Measurements from ENCODE around the gene PRPS1L1. TPM values are rescaled to one million over a fixed set of nuclear protein-coding genes. Genes with fewer than 3 reads are reported as not detected.

Gene PRPS1L1
- total RNA-seq: not detected

DNA sequence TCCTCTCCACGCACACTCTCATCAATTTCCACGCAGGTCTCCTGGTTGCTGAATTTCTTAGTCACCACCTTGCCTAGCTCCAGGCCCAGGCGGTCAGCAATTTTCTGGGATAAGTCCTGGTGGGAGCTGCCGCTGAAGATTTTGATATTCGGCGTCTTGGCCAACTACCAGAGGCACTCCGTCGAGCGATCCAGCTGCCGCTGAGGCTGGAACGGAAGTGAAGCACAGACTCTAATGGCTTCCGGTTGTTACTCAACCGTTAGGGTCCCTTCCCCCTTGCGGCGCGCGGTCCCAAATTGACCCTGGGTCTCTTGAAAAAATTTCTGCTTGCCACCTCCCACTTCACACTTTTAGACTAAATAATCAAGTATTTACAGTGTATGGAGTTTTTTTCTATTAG lies at the start of gene PRPS1L1:
PRPS1L1 (minus strand) TSS at position 219 of the 400 bp plus-strand sequence.
- H3K4me1 ChIP-seq: no peaks in the 10 kb centered on the region
- DNase-seq (ENCODE audit: extremely low spot score): no peak
- 97% methylated on average over 17 of the region's 17 CpGs for WGBS
- intact Hi-C loops (cut with DNase I): no loop called here
- H3K27ac ChIP-seq (replicated peaks in 1 of 4): no peak within 1 kb of the TSS
- no peak within 1 kb of the TSS for H3K4me3 ChIP-seq
- no peaks in the 10 kb centered on the region for H3K9me3 ChIP-seq
- TF ChIP-seq EP300 (IDR thresholded peaks at IDR 0.05) (no peak), POLR2AphosphoS5 (IDR thresholded peaks at IDR 0.05) (no peak), CTCF (IDR thresholded peaks at IDR 0.05) (no peak), POLR2A (IDR thresholded peaks at IDR 0.05; ENCODE audit: low read depth) (no peak)
- H3K36me3 ChIP-seq: no peaks in the 10 kb centered on the region
- H3K27me3 ChIP-seq: no peaks in the 10 kb centered on the region

GRCh38 chr7:18076461-18076860 lies 48.8 kb upstream of the PRPS1L1 start:
- Histone ChIP-seq H3K4me1 (no peaks in the 10 kb centered on the region), H3K4me3 (no peak overlapping the region), H3K36me3 (no peaks in the 10 kb centered on the region), H3K9me3 (peaks cover 0 to 6% (median 0%) of the 10 kb centered on the region in 4 donors), H3K27me3 (no peaks in the 10 kb centered on the region), H3K27ac (replicated peaks in 1 of 4) (no peak overlapping the region)
- DNase-seq (ENCODE audit: extremely low spot score): no peak
- intact Hi-C loops (cut with DNase I): no loop called here
- TF ChIP-seq CTCF (IDR thresholded peaks at IDR 0.05): no peak
- no peak for TF ChIP-seq EP300 (IDR thresholded peaks at IDR 0.05)
- TF ChIP-seq POLR2AphosphoS5 (IDR thresholded peaks at IDR 0.05): no peak
- no peak for TF ChIP-seq POLR2A (IDR thresholded peaks at IDR 0.05; ENCODE audit: low read depth)
- 82% methylated on average over 1 of the region's 1 CpG for WGBS

GRCh38 chr7:18068745-18069144 lies 41.1 kb upstream of the PRPS1L1 start:
- H3K27ac ChIP-seq (replicated peaks in 1 of 4): no peak overlapping the region
- no peaks in the 10 kb centered on the region for H3K27me3 ChIP-seq
- no peaks in the 10 kb centered on the region for H3K9me3 ChIP-seq
- WGBS: 94% methylated on average over 3 of the region's 3 CpGs
- no peaks in the 10 kb centered on the region for H3K36me3 ChIP-seq
- H3K4me3 ChIP-seq: no peak overlapping the region
- TF ChIP-seq POLR2AphosphoS5 (IDR thresholded peaks at IDR 0.05) (no peak), EP300 (IDR thresholded peaks at IDR 0.05) (no peak), CTCF (IDR thresholded peaks at IDR 0.05) (no peak), POLR2A (IDR thresholded peaks at IDR 0.05; ENCODE audit: low read depth) (no peak)
- intact Hi-C loops (cut with DNase I): no loop called here
- H3K4me1 ChIP-seq: no peaks in the 10 kb centered on the region
- no peak for DNase-seq (ENCODE audit: extremely low spot score)

- Histone ChIP-seq H3K27me3 (no peaks in the 10 kb centered on the region), H3K36me3 (no peaks in the 10 kb centered on the region), H3K9me3 (no peaks in the 10 kb centered on the region), H3K27ac (replicated peaks in 1 of 4) (no peak overlapping the region), H3K4me1 (no peaks in the 10 kb centered on the region), H3K4me3 (no peak overlapping the region)
- intact Hi-C loops (cut with DNase I): loop anchor here (5.0 kb wide), 1 partner anchor 283 kb away; no protein-coding TSS in a partner anchor
- 88% methylated on average over 6 of the region's 6 CpGs for WGBS
- no peak for TF ChIP-seq POLR2A (IDR thresholded peaks at IDR 0.05; ENCODE audit: low read depth)
- no peak for TF ChIP-seq POLR2AphosphoS5 (IDR thresholded peaks at IDR 0.05)
- TF ChIP-seq EP300 (IDR thresholded peaks at IDR 0.05): no peak
- TF ChIP-seq CTCF (IDR thresholded peaks at IDR 0.05): peak; percentile 48 to 75 (median 58)
- no peak for DNase-seq (ENCODE audit: extremely low spot score)
Measured at GRCh38 chr7:18064242-18064838, 36.7 kb upstream of the PRPS1L1 start.

Measured in esophagus muscularis mucosa (tissue), 4 donors.